GM19328 (cell line): Measurements from ENCODE around the gene BRAF.
"Not testable (repeated sequence)": the region's sequence is repeated elsewhere in the genome, so short reads cannot be mapped to it uniquely, and the experiment has no call there.

Source experiments
- ATAC-seq: cut with Tn5 transposase; IDR thresholded peaks from one replicate; pipeline ENCODE4 v1.9.1; 2021; ENCODE audit warnings: mild to moderate bottlenecking, moderate library complexity; ENCODE audit not compliant: unreplicated experiment

Gene BRAF

GRCh38 chr7:140778568-140778967, 146.2 kb downstream of the BRAF start:
- ATAC-seq = no peak

- ATAC-seq = no peak
Measured at GRCh38 chr7:140774371-140774770, 150.4 kb downstream of the BRAF start.

GRCh38 chr7:140773104-140773503, 151.6 kb downstream of the BRAF start:
- no peak for ATAC-seq

GRCh38 chr7:140771826-140772225, 152.9 kb downstream of the BRAF start:
- ATAC-seq = no peak

- no peak for ATAC-seq
Measured at GRCh38 chr7:140769852-140770251, 154.9 kb downstream of the BRAF start.

GRCh38 chr7:140767418-140767817, 157.3 kb downstream of the BRAF start:
- ATAC-seq = no peak

GRCh38 chr7:140765441-140765840, 159.3 kb downstream of the BRAF start:
- not testable (repeated sequence) for ATAC-seq

GRCh38 chr7:140763166-140763565, 161.6 kb downstream of the BRAF start:
- not testable (repeated sequence) for ATAC-seq

- not testable (repeated sequence) for ATAC-seq
Measured at GRCh38 chr7:140761375-140761774, 163.4 kb downstream of the BRAF start.

- ATAC-seq = no peak
Measured at GRCh38 chr7:140754506-140754905, 170.2 kb downstream of the BRAF start.

GRCh38 chr7:140752533-140752932, 172.2 kb downstream of the BRAF start:
- ATAC-seq = no peak

GRCh38 chr7:140746751-140747150, 178.0 kb downstream of the BRAF start:
- ATAC-seq = no peak

GRCh38 chr7:140745266-140746058, 179.3 kb downstream of the BRAF start:
- ATAC-seq = no peak

- no peak for ATAC-seq
Measured at GRCh38 chr7:140744005-140744404, 180.7 kb downstream of the BRAF start.

- ATAC-seq = not testable (repeated sequence)
Measured at GRCh38 chr7:140743255-140743654, 181.5 kb downstream of the BRAF start.

- ATAC-seq = no peak
Measured at GRCh38 chr7:140738280-140738679, 186.4 kb downstream of the BRAF start.

- ATAC-seq = no peak
Measured at GRCh38 chr7:140734729-140735128, 190.0 kb downstream of the BRAF start.

- no peak for ATAC-seq
Measured at GRCh38 chr7:140734096-140734495, 190.6 kb downstream of the BRAF start.

- no peak for ATAC-seq
Measured at GRCh38 chr7:140732416-140732815, 192.3 kb downstream of the BRAF start.

- no peak for ATAC-seq
Measured at GRCh38 chr7:140726281-140726680, 198.4 kb downstream of the BRAF start.

- ATAC-seq = no peak
Measured at GRCh38 chr7:140724706-140725105, 200.0 kb downstream of the BRAF start.

GRCh38 chr7:140723574-140723973, 201.2 kb downstream of the BRAF start:
- no peak for ATAC-seq

- no peak for ATAC-seq
Measured at GRCh38 chr7:140723006-140723405, 201.7 kb downstream of the BRAF start.
